NCI-H2081 (cell line): ENCODE results near the gene ABCG1.

Experiments used
- DNase-seq, 2 experiments: peaks; one replicate each; lab custom pipeline; 2025; lab: John Stamatoyannopoulos, UW

ABCG1 gene

GRCh38 chr21:42232176-42232825 lies 13.4 kb downstream of the ABCG1 start:
- peak; percentile 38 to 70 for DNase-seq

GRCh38 chr21:42233067-42233961 lies 14.4 kb downstream of the ABCG1 start:
- DNase-seq, result peak; percentile 11 to 61

GRCh38 chr21:42234041-42234440 lies 15.1 kb downstream of the ABCG1 start:
- no peak for DNase-seq

- DNase-seq, result peak; percentile 64 to 68
Measured at GRCh38 chr21:42234464-42235241, 15.7 kb downstream of the ABCG1 start.

GRCh38 chr21:42235593-42235992 lies 16.7 kb downstream of the ABCG1 start:
- DNase-seq, result no peak

- no peak for DNase-seq
Measured at GRCh38 chr21:42236014-42236413, 17.1 kb downstream of the ABCG1 start.

GRCh38 chr21:42236693-42237092 lies 17.8 kb downstream of the ABCG1 start:
- no peak for DNase-seq

GRCh38 chr21:42237161-42237560 lies 18.2 kb downstream of the ABCG1 start:
- DNase-seq, result no peak

GRCh38 chr21:42237577-42237976 lies 18.6 kb downstream of the ABCG1 start:
- DNase-seq, result no peak

- no peak for DNase-seq
Measured at GRCh38 chr21:42238185-42238934, 19.4 kb downstream of the ABCG1 start.

- no peak for DNase-seq
Measured at GRCh38 chr21:42239556-42239955, 20.6 kb downstream of the ABCG1 start.

GRCh38 chr21:42239973-42240372 lies 21.0 kb downstream of the ABCG1 start:
- DNase-seq, result no peak

- DNase-seq, result no peak
Measured at GRCh38 chr21:42242611-42243010, 23.7 kb downstream of the ABCG1 start.

GRCh38 chr21:42243026-42243425 lies 24.1 kb downstream of the ABCG1 start:
- no peak for DNase-seq

- DNase-seq, result no peak
Measured at GRCh38 chr21:42245331-42246193, 26.6 kb downstream of the ABCG1 start.

GRCh38 chr21:42247716-42248115 lies 28.8 kb downstream of the ABCG1 start:
- DNase-seq, result no peak

- no peak for DNase-seq
Measured at GRCh38 chr21:42248241-42248640, 29.3 kb downstream of the ABCG1 start.

GRCh38 chr21:42248783-42249597 lies 30.1 kb downstream of the ABCG1 start:
- no peak for DNase-seq

- no peak for DNase-seq
Measured at GRCh38 chr21:42250422-42251403, 31.8 kb downstream of the ABCG1 start.
